GM19351 (cell line): ENCODE data around the gene FSHR.

Experiments used
- ATAC-seq: cut with Tn5 transposase; IDR thresholded peaks from one replicate; pipeline ENCODE4 v1.9.1; 2021; ENCODE audit warnings: mild to moderate bottlenecking, moderate library complexity; ENCODE audit not compliant: unreplicated experiment

Gene FSHR

GRCh38 chr2:48968011-48968410 lies 186.3 kb downstream of the FSHR start:
- ATAC-seq = no peak

DNA sequence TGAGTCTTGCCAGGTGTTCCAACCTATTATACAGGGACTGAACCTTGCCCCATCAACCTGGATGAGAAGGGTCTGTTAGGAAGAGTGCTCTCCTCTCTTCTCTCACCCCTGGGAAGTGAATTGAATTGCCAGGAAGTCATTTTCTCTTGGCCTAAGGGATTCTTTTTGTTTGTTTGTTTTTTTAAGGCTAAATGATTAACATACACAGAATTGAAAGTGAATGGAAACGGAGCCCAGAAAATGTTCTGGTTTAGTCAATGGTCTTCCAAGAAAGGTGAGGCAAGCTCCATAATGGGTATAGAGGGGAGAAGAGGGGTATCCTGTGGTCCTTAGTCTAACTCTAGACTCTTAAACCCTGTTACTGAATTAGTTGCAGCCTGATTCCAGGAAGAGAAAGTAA lies 189.1 kb downstream of the FSHR start:
- no peak for ATAC-seq

DNA sequence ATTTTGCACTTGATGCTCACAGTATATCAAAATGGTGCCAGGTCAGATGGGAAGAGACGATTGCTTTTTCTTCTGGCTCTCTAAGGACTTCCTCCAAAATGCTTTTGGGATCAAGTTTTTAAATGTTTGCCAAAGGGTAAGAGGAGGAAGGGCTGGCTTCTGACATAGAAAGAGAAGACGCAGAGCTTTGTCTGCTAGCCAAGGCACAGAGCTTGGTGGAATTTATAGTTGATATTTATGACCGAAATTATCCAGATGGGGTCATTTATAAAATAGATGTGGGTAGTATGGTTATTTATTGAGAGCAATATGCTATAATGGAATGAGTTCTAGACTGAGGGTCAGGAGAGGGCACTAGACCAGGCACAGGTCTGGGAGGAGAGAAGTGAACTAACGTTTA lies 193.3 kb downstream of the FSHR start:
- ATAC-seq = no peak

DNA sequence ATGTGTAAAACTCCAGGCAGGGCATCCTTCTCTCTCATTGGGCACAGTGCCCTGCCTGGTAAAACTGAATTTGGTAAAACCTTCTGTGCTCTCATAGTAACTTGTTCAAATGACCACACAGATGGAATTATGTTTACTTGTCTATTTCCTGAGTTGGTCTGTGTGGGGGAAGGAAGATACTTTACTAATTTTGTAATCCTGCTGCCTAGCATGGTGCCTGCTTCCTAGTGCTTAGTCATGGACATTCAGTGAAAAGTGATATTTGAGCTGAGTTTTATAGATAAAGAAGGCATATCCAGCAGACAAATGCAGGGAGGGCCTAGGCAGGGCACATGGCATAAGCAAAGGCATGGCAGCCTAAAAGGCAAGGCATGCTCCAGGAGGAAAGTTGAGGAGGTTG lies 199.4 kb downstream of the FSHR start:
- no peak for ATAC-seq

DNA sequence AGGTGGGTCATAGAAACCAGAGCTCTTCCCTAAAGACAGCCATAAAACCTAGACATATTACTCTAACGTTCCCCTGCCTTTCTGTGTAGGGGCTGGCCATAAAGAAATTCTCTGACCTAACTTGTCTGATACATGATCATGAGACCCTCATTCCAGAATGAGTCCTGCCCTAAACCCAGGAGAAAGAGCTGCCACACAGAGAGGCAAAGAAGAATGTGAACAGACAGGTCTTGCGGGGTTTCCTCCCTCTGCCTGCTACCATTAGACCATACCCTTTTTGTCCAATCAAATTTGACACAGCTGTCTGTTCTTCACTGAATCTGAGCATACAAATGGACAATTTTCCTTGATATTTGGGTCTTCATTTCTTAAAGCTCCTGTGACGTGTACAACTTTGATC lies 200.0 kb downstream of the FSHR start:
- ATAC-seq = no peak

- ATAC-seq = no peak
Observed at GRCh38 chr2:48952614-48953013, 201.7 kb downstream of the FSHR start.

GRCh38 chr2:48952143-48952542 lies 202.2 kb downstream of the FSHR start:
- no peak for ATAC-seq

DNA sequence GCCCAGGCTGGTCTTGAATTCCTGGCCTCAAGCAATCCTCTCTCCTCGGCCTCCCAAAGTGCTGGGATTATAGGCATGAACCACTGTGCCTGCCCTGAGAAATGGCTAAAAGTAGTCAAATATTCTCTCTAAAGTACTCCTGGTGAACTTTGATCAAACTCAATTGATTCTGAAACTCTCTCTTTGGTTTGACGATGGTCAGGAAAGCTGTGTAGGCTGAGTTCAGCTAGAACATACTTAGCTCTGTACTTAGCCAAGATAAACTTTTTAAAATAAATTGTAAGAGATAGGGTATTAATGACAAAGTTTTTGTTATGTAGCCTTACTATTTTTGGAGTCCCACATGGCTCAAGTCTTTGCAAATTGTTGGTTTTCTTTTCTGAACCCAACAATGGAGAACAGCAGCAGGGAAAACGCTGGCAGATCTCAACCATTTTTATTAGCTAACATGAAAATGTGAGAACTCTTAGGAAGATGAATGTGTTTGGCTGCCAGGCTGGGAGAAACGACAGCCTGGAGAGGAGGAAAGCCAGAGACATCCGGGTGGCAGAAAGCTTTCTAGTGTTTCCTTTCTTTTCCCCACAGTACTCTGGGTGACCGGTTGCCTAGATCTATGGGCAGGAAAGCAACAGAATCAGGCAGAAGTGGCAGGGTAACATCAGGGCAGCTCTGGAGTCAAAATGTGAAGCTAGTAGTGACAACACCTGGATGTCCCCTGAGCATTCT lies 205.8 kb downstream of the FSHR start:
- ATAC-seq = no peak

DNA sequence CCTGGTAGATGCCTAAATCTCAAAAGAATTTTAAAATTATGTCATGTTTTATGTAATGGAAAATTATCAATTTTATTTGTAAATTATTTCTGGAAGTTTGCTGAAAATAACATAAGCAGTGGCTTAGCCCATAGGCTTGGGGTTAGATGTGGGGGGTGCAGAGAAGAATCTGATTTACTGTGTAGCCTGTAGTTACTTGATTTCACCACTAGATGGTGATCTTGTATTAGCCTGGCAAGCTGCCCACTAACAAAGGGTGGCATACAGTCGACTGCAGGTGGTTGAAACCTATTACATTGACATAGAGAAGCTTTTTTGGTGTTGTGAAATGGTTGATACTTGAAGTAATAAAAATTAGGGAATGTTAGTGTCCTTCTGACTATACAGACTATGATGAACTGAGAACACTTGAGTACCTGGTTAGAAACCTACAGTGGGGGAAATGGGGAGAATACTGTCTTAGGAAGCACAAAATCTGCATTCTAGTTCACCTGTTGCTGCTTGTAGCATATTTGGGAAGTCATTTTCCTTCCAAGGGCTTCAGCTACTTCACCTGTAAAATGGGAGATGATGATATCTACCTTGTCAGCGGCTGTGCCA lies 207.8 kb downstream of the FSHR start:
- ATAC-seq = peak; percentile 96

DNA sequence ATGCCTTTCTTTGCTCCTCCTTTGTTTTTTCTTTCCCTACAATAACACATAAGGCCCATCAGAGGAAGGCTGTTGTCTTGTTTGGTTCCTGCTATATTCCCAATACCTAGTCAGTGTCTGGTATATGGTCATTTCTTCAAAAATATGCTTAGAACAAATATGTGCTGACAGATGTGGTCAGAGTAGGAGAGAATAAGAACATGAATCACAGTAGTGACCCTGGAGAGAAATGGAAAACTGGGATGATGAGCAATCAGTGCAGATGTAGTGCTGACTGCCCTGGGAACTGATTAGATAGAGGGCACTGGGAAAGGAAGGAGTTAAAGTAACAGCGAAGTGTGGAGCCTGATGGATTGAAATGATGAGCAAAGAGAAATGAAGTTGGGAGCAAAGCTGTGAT lies 209.4 kb downstream of the FSHR start:
- ATAC-seq = no peak

GRCh38 chr2:48943436-48943835 lies 210.9 kb downstream of the FSHR start:
- ATAC-seq = no peak

DNA sequence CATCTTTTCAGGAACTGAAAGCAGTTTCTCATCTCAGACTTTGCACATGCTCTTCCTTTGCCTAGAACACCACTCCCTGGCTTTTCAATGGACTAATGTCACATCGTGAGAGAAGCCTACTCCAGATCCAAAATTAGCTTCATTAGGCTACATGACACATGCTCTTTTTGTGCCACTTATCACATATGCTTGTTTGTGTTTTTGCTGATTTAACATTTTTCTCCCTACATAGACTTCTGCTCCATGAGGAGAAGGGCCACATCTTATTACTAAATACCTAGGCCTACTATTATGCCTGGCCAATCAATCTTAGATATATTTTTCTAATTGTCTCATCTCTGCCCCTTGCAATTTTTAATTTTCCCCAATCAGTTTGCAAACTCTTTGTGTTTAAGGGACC lies 212.4 kb downstream of the FSHR start:
- no peak for ATAC-seq

GRCh38 chr2:48941456-48941855 lies 212.9 kb downstream of the FSHR start:
- ATAC-seq = no peak

DNA sequence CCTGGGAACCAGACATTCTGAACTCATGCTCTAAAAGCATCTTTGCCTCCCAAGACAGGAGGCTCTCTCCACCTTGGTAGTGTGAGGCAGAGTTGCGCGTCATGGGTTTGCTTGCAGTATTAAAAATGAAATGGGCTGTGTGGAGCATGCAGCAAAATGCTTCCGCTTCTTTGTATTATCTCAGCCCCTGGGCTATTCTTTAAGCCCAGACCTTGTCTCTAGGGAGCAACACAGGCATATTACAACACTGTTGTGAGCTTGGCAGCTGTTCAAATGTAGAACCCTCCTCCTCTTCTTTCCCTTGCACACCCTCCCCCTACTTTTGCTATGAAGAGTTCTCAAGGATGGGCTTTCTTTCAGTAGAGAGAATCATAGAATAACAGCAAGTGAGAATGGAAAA lies 213.7 kb downstream of the FSHR start:
- no peak for ATAC-seq

DNA sequence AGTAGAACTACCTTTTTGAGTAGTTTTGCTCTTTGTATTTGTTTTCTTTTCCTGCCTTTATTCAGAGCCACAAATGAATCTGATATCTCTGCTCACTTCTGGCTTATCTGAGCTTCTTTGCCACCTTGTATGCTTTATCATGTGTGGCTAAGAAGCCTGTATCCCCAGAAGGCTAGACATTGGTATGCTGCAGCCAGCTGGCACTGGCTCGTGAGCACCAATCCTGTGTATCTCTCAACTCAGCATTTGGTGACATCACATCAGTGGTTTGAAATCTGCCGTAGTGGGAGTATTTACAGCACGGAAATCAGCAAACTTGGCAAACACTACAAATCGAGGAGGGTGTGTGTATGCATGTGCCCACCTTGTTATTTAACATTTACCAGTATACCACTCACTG lies 215.1 kb downstream of the FSHR start:
- no peak for ATAC-seq

DNA sequence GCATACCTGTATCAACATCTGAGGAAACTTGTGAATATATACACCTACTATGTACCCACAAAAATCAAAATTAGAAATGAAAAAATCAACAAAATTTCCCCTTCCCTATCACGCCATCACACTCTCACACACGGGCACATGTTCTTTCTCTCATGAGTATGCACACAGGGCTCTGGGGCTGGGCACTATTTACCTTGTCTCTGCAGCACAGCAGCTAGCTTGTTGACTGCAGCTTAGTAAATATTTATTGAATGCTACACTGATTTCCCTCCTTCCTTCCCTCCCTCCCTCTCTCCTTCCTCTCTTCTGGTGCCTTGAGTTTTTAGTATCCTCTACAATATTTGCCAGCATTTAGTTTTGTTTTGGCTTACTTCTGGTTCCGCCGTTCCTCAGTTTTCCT lies 216.1 kb downstream of the FSHR start:
- no peak for ATAC-seq

- no peak for ATAC-seq
Observed at GRCh38 chr2:48934807-48935206, 219.5 kb downstream of the FSHR start.

DNA sequence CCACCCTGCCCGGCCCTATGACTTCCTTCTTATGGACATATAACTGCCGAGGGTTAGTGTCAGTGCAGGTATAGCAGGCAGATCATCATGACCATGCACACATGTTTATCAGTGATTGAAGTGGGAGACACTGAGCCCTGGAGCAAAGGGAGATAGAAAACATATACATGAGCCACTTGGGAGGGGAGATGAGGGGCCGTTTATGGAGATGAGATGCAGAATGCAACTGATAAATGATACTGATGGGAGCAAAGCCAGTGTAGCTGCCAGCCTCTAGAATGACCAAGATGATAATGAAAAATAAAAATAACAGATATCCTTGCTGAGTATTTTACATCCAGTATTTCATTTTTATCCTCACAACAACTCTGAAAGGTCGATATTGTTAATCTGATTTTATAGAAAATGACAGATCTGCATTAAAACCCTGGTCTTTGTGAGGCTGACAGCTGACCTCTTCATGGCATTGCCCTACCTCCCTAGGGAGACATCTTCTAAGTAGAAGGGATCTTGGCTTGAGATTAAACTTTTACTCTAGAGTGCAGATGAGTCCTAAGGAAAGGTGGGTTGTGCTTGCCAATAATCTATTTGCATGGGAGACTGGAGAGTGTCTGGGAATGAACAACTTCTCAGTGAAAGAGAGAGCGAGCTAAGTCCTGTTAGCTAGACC lies 220.4 kb downstream of the FSHR start:
- no peak for ATAC-seq

GRCh38 chr2:48932667-48933066 lies 221.6 kb downstream of the FSHR start:
- no peak for ATAC-seq

GRCh38 chr2:48929571-48930301 lies 224.6 kb downstream of the FSHR start:
- ATAC-seq = no peak

DNA sequence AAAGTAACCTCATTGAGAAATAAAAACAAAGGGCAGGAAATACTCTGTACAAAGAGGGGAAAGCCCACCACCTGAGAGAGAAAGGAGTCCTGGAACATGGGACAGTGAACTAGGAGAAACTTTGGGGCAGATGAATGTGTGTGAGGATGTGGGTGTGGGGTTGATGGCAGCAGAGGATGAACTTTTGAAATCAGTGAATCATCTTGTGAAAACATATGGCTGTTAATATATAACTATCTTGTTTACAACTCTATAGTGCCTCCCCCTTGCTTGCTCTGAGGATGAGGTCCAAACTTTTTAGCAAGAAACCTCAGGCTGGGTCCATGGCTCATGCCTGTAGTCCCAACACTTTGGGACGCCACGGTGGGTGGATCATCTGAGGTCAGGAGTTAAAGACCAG lies 227.0 kb downstream of the FSHR start:
- ATAC-seq = no peak

DNA sequence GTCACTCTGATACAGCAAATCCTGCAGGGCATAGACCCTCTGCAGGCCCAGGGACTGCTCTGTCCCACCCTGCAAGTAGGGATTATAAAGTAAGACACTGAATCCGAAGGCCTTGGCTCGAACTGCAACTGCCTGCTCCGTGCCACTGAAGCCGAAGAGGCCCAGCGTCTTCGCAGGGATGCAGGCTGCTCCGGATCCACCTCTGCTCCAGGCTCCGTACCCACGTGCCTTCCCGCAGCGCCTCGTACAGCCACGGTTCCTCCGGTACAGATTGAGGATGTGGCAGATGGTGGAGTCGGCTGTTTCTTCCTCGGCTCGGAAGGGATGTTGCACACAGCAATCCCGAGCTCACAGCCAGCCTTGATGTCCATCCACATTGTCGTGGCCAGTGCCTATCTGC lies 238.4 kb downstream of the FSHR start:
- no peak for ATAC-seq
